Mesenchymal stem cell (in vitro differentiated cells and primary cell): ENCODE results near the gene SYT15.

Experiments
- DNase-seq: peaks from one replicate; pipeline ENCODE4 v3.0.0-alpha.2; 2013
- H2AFZ ChIP-seq: one replicate; pipeline ENCODE4 v1.6.1; 2013; ENCODE audit warnings: low read depth, mild to moderate bottlenecking, control low read depth, inconsistent platforms, low read length, moderate library complexity
- H2AK5ac ChIP-seq: 2 replicates; pipeline ENCODE4 v1.6.1; 2013; ENCODE audit warnings: low read length, moderate library complexity, mild to moderate bottlenecking, inconsistent platforms; ENCODE audit not compliant: severe bottlenecking
- H2BK120ac ChIP-seq: one replicate; pipeline ENCODE4 v1.6.1; 2013; ENCODE audit warnings: low read depth, mild to moderate bottlenecking, inconsistent platforms, low read length, moderate library complexity
- H2BK12ac ChIP-seq, 2 experiments: one replicate each; pipeline ENCODE4 v1.6.1; 2013; ENCODE audit warnings: inconsistent platforms in 2 of 2, low read length in 2 of 2, mild to moderate bottlenecking in 2 of 2, moderate library complexity in 2 of 2, control low read depth in 1 of 2
- H2BK15ac ChIP-seq: one replicate; pipeline ENCODE4 v1.6.1; 2013; ENCODE audit warnings: mild to moderate bottlenecking, low read depth, inconsistent platforms; ENCODE audit not compliant: poor library complexity, severe bottlenecking
- H2BK5ac ChIP-seq: 2 replicates; pipeline ENCODE4 v1.6.1; 2013; ENCODE audit warnings: low read depth, mild to moderate bottlenecking, low read length, control low read depth, inconsistent platforms; ENCODE audit not compliant: poor library complexity, severe bottlenecking
- H3K14ac ChIP-seq, 2 experiments: one replicate each; pipeline ENCODE4 v1.6.1; 2013; ENCODE audit warnings: inconsistent platforms in 2 of 2, low read length in 2 of 2, control low read depth in 1 of 2, mild to moderate bottlenecking in 1 of 2, moderate library complexity in 1 of 2
- H3K18ac ChIP-seq, 2 experiments: one replicate each; pipeline ENCODE4 v1.6.1; 2013; ENCODE audit warnings: inconsistent platforms in 2 of 2, low read length in 2 of 2, control low read depth in 1 of 2, low read depth in 1 of 2, mild to moderate bottlenecking in 1 of 2
- H3K23ac ChIP-seq, 2 experiments: one replicate each; pipeline ENCODE4 v1.6.1; 2013; ENCODE audit warnings: inconsistent platforms in 2 of 2, low read length in 2 of 2, mild to moderate bottlenecking in 2 of 2, moderate library complexity in 2 of 2, control low read depth in 1 of 2
- H3K27ac ChIP-seq: 2 replicates; pipeline ENCODE4 v1.5.1; 2013; ENCODE audit warnings: mild to moderate bottlenecking, moderate library complexity, low read length, control low read depth, inconsistent platforms; ENCODE audit not compliant: poor library complexity, severe bottlenecking
- H3K27me3 ChIP-seq, 2 experiments: 2 replicates each; pipeline versions ENCODE4 v1.6.1 to v1.7.0; 2013; ENCODE audit warnings: low read length in 2 of 2, mild to moderate bottlenecking in 2 of 2, moderate library complexity in 2 of 2, control low read depth in 1 of 2, inconsistent platforms in 1 of 2; ENCODE audit not compliant: control insufficient read depth in 1 of 2, insufficient read depth in 1 of 2
- H3K36me3 ChIP-seq, 2 experiments: 2 replicates each; pipeline versions ENCODE4 v1.6.1 to v1.7.0; 2013; ENCODE audit warnings: low read length in 2 of 2, control low read depth in 1 of 2, inconsistent platforms in 1 of 2, low read depth in 1 of 2, mild to moderate bottlenecking in 1 of 2; ENCODE audit not compliant: insufficient read depth in 2 of 2, control insufficient read depth in 1 of 2
- H3K4ac ChIP-seq, 2 experiments: one replicate each; pipeline ENCODE4 v1.6.1; 2013; ENCODE audit warnings: inconsistent platforms in 2 of 2, low read length in 2 of 2, mild to moderate bottlenecking in 2 of 2, moderate library complexity in 2 of 2, control low read depth in 1 of 2, low read depth in 1 of 2
- H3K4me1 ChIP-seq: 2 replicates; pipeline ENCODE4 v1.6.1; 2013; ENCODE audit warnings: low read depth, low read length, control low read depth; ENCODE audit not compliant: control insufficient read depth, insufficient read depth
- H3K4me2 ChIP-seq: 2 replicates; pipeline ENCODE4 v1.6.1; 2013; ENCODE audit warnings: low read length, mild to moderate bottlenecking, inconsistent platforms; ENCODE audit not compliant: poor library complexity, severe bottlenecking
- H3K4me3 ChIP-seq, 2 experiments: 2 replicates each; pipeline versions ENCODE4 v1.5.1 to v1.7.0; 2013; ENCODE audit warnings: low read length in 2 of 2, mild to moderate bottlenecking in 2 of 2, control low read depth in 1 of 2, low read depth in 1 of 2; ENCODE audit not compliant: insufficient read depth in 1 of 2
- H3K79me1 ChIP-seq: replicated peaks from 2 replicates; pipeline ENCODE4 v1.6.1; 2013; ENCODE audit warnings: mild to moderate bottlenecking, control low read depth, low read length, inconsistent platforms; ENCODE audit not compliant: poor library complexity, severe bottlenecking
- H3K9ac ChIP-seq: 2 replicates; pipeline ENCODE4 v1.7.0; 2013; ENCODE audit warnings: mild to moderate bottlenecking, low read length, moderate library complexity
- H3K9me3 ChIP-seq: 2 replicates; pipeline ENCODE4 v1.7.0; 2013; ENCODE audit warnings: mild to moderate bottlenecking, low read length; ENCODE audit not compliant: control insufficient read depth
- H4K8ac ChIP-seq: one replicate; pipeline ENCODE4 v1.6.1; 2013; ENCODE audit warnings: inconsistent platforms, mild to moderate bottlenecking, low read length, moderate library complexity
- H4K91ac ChIP-seq: one replicate; pipeline ENCODE4 v1.6.1; 2013; ENCODE audit warnings: mild to moderate bottlenecking, low read length, inconsistent platforms
- WGBS: methylation state at CpG from one replicate; pipeline ENCODE4 v1.1.7; 2013; ENCODE audit warnings: mixed read lengths; 5-methylcytosine and 5-hydroxymethylcytosine counted together

Gene SYT15

DNA sequence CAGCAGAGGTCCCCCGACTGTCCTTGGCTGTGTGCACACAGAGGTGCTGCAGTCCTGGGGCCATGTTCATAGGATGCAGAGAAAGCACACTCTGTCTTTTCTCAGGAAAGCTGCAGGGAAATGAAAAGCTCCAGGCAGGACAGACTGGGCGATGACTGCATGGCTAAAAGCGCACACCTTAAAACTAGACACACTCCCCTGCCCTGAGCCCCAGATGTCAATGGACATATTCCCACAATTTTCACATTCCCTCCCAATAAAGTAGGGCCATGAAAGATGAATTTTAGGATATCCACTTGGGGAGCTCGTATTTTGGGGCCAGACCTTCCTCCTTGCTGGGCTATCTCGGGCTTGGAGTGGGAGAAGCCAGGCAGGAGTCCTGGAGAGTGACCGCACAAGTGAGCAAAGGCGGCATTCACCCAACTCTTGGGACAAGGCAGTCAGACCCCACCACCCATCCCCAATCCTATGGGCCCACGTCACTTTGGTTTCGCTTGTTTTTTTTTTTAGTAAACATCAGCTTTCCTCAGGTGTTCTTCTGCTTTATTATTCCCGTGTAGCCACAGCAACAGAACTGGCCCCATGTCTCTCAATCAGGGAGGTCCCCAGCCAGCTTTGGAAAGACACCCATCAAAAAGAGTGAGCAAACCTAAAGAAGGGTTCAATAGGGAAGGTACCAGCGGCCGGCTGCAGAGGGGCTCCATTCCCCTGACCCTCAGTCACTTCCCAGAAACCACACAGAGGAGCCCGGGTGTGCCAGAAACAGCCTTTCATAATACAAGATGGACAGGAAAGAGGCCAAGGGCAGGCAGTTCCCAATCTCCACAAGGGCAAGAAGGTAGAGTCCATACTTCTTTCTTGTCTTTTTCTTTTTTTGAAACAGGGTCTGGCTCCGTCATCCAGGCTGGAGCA lies 35.2 kb upstream of the SYT15 start:
- peaks cover 32% of the 10 kb centered on the region for H3K4me1 ChIP-seq
- H3K18ac ChIP-seq, result no peak overlapping the region
- H3K9ac ChIP-seq, result no peak overlapping the region
- H3K4ac ChIP-seq, result no peak overlapping the region
- DNase-seq, result no peak
- no peaks in the 10 kb centered on the region for H3K79me1 ChIP-seq
- H2BK120ac ChIP-seq, result no peak overlapping the region
- H2AFZ ChIP-seq, result no peak overlapping the region
- H2BK15ac ChIP-seq, result no peak overlapping the region
- no peak overlapping the region for H3K4me3 ChIP-seq
- H3K36me3 ChIP-seq, result peaks cover 0 to 23% of the 10 kb centered on the region in 2 experiments
- no peak overlapping the region for H2BK5ac ChIP-seq
- H4K91ac ChIP-seq, result no peak overlapping the region
- H3K14ac ChIP-seq, result no peak overlapping the region
- H2BK12ac ChIP-seq, result no peak overlapping the region
- no peak overlapping the region for H4K8ac ChIP-seq
- H3K4me2 ChIP-seq, result no peak overlapping the region
- no peaks in the 10 kb centered on the region for H3K9me3 ChIP-seq
- H3K23ac ChIP-seq, result no peak overlapping the region
- peaks cover 0 to 90% of the 10 kb centered on the region in 2 experiments for H3K27me3 ChIP-seq
- 91% methylated on average over 14 of the region's 14 CpGs for WGBS
- no peak overlapping the region for H3K27ac ChIP-seq
- no peak overlapping the region for H2AK5ac ChIP-seq

- Histone ChIP-seq H2BK15ac (no peak overlapping the region), H3K4me3 (no peak overlapping the region), H2BK12ac (no peak overlapping the region), H3K4me2 (no peak overlapping the region), H3K27me3 (peaks cover 0 to 93% of the 10 kb centered on the region in 2 experiments), H3K79me1 (no peaks in the 10 kb centered on the region), H3K18ac (no peak overlapping the region), H3K4me1 (peaks cover 29% of the 10 kb centered on the region), H3K9me3 (no peaks in the 10 kb centered on the region), H3K9ac (no peak overlapping the region), H2BK120ac (no peak overlapping the region), H4K91ac (no peak overlapping the region), H3K4ac (no peak overlapping the region), H3K14ac (no peak overlapping the region), H3K23ac (no peak overlapping the region), H3K36me3 (peaks cover 0 to 35% of the 10 kb centered on the region in 2 experiments), H2BK5ac (no peak overlapping the region), H2AFZ (no peak overlapping the region), H3K27ac (no peak overlapping the region), H2AK5ac (no peak overlapping the region), H4K8ac (no peak overlapping the region)
- WGBS, result 69% methylated on average over 3 of the region's 3 CpGs
- DNase-seq, result no peak
These were observed 33.7 kb upstream of the SYT15 start for GRCh38 chr10:46544989-46545791.

- H3K4me3 ChIP-seq, result no peak overlapping the region
- DNase-seq, result no peak
- no peak overlapping the region for H3K23ac ChIP-seq
- H3K27ac ChIP-seq, result no peak overlapping the region
- H3K4me1 ChIP-seq, result peaks cover 22% of the 10 kb centered on the region
- no peak overlapping the region for H2BK120ac ChIP-seq
- no peak overlapping the region for H2BK12ac ChIP-seq
- H3K4ac ChIP-seq, result no peak overlapping the region
- H3K9me3 ChIP-seq, result no peaks in the 10 kb centered on the region
- no peak overlapping the region for H2BK15ac ChIP-seq
- no peak overlapping the region for H2BK5ac ChIP-seq
- peaks cover 0 to 39% of the 10 kb centered on the region in 2 experiments for H3K36me3 ChIP-seq
- H2AFZ ChIP-seq, result no peak overlapping the region
- H3K4me2 ChIP-seq, result no peak overlapping the region
- H4K8ac ChIP-seq, result no peak overlapping the region
- no peak overlapping the region for H2AK5ac ChIP-seq
- 72% methylated on average over 5 of the region's 5 CpGs for WGBS
- no peak overlapping the region for H3K14ac ChIP-seq
- no peak overlapping the region for H3K18ac ChIP-seq
- H3K79me1 ChIP-seq, result no peaks in the 10 kb centered on the region
- H3K27me3 ChIP-seq, result peaks cover 0 to 93% of the 10 kb centered on the region in 2 experiments
- H4K91ac ChIP-seq, result no peak overlapping the region
- no peak overlapping the region for H3K9ac ChIP-seq
These were observed 32.9 kb upstream of the SYT15 start for GRCh38 chr10:46545861-46546590.
